HG03175 (cell line): Measurements from ENCODE around the gene POLE.

Experiments
- ATAC-seq: cut with Tn5 transposase; IDR thresholded peaks from one replicate; pipeline ENCODE4 v1.9.1; 2021; ENCODE audit warnings: mild to moderate bottlenecking, moderate library complexity; ENCODE audit not compliant: unreplicated experiment

Gene POLE

DNA sequence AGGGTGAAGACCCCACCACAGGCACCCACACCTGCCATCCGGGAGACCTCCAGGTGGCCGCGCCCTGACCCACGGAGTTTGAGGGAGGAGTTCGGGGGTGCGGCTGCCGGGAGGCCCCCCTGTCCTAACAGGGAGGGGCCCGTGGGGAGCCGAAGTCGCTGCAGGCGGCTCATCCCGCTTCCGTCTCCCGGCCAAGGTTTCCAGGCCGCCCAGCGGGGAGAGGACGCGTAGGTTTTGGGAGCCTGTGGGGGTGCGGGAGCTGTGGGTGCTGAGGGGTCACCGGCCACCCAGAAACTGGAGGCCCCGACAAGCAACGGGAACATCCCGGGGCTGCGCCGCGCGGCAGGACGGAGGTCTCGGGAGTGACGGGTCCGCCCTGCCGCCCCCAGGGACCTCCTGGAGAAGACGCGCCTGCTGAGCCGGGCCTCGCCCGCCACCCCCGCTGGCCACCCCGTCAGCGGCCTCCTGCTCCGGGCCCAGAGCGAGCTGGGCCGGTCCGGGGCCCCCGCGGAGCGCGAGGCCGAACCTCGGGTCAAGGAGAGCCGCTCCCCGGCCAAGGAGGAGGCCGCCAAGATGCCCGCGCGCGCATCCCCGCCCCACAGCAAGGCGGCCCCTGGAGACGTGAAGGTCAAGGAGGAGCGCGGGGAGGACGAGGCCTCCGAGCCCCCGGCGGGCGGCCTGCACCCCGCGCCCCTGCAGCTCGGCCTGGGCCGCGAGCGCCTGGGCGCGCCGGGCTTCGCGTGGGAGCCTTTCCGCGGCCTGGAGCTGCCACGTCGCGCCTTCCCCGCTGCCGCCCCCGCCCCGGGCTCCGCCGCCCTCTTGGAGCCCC is 104.3 kb downstream of the POLE start:
- ATAC-seq: no peak

DNA sequence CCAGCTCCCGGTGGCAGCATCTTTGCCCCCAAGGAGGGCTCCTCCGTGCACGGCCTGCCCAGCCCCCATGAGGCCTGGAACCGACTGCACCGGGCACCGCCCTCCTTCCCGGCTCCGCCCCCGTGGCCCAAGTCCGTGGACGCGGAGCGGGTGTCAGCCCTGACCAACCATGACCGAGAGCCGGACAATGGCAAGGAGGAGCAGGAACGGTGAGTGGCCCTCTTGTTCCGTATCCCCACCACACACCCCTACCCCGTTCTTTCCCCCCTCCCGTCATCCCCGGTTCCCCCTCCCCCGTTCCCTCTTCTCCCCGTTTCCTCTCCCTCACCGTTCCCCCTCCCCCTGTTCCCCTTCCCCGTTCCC is 105.1 kb downstream of the POLE start:
- no peak for ATAC-seq

DNA sequence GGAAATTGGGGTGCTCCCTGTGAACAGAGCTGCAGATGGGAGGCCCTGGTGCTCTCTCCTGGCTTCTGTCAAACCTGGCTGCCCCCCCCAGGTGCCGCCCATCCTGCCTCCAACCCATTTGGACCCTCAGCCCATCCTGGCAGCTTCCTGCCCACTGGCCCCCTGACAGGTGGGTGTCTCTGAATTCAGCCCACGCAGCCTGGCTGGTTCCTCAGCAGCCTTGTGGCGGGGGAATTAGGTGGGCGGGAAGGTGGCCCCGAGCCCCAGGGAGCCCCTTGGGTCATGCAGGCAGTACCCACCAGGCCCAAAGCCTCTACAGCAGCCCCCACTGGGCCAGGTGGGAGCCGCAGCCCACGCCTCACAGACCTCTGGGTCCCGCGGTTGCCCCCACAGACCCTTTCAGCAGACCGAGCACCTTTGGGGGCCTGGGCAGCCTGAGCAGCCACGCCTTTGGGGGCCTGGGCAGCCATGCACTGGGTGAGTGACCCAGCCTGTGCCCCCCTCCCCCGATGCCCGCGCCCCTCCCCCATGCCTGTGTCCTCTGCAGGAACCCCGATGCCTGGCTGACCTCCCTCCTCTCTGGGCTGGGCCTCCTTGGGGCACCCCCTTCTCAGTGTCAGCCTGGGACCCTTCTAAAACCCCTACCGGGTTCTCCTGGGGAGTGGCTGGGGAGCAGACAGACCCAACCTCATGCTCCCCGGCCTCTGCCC is 105.6 kb downstream of the POLE start:
- ATAC-seq: no peak

DNA sequence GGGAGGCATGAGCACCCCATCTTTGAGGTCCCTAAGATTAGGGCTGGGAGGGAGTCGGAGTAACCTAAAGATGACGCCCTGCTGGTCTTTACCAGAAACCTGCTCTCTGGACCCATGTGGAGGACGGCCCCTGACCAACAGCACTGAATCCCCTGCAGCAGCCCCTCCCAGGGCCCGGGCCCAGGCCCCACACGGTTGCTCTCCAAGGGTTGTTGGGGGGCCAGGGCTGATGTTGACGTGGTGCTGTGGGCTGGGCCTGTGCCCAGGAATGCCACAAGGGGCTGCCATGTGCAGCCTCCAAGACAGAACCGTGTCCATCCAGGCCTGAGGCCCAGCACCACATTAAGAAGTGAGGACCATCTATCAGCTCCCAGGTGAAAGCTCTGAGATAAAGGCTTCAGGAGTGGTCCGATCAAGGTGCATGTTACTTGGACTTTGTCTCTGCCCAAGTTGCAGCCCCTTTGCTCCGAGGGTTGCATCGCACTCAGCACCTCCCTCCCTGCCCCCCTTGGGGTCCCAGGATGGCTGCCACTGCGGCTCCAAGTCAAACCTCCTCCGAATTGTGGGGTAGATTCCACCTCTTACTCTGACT is 106.3 kb downstream of the POLE start:
- ATAC-seq: no peak

DNA sequence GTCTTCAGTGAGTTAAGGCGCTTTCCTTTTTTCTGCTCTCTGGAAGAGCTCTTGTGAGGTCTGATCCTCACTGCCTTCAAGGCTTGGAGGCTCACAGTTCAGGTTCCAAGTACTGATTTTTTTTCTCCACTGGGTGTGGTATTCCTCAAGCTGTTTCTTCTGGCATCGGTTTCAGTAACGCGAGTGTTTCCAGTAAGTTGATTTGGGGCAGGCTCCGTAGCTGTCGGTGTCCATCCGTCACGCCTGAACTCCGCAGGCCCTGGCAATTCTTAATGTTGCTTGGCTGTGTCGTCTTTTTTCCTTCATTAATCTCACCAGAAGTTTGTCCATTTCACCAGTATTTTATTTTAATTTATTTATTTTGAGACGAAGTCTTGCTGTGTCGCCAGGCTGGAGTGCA is 107.4 kb downstream of the POLE start:
- ATAC-seq: no peak

GRCh38 chr12:132578826-132579225 is 108.3 kb downstream of the POLE start:
- no peak for ATAC-seq

- no peak for ATAC-seq
Measured at GRCh38 chr12:132578118-132578517, 109.0 kb downstream of the POLE start.

- ATAC-seq: no peak
Measured at GRCh38 chr12:132577191-132577920, 109.8 kb downstream of the POLE start.

GRCh38 chr12:132576701-132577100 is 110.4 kb downstream of the POLE start:
- ATAC-seq: no peak

- no peak for ATAC-seq
Measured at GRCh38 chr12:132575661-132576060, 111.5 kb downstream of the POLE start.

- ATAC-seq: no peak
Measured at GRCh38 chr12:132574271-132574996, 112.7 kb downstream of the POLE start.
